Measurements from ENCODE around the gene GFRA1.
A peak's percentile ranks its signal among the peaks of the same experiment; 100 is the strongest.

The GFRA1 gene

DNA sequence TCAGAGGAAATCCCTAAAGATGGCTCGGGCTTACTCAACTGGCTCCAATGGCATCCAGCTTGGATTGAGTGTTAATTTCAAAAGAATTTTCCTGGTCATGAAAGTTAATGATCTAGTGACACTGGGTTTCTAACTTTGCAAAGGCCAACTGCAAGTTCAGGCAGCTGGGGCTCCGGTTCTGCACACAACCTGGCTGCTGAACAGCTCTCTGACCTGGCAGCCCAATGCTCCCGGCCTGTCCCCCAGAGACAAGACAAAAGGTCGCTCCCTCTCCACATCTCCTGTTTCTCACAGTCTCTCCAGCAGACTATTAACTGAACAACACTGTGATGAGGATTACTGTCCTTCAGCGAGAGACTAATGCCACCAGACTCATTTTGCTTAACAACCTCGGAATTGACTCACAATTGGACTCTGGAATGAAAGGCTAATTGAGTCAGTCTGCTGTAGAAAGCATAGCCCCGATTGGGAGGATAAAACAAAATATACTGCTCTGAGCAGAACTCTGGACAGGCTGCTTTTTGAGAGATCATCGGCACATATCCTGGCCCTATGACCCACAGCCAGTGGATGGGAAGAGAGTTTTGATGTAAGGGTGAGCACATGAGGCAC is 174.5 kb downstream of the GFRA1 start:
- DNase-seq: peak; percentile 24

DNA sequence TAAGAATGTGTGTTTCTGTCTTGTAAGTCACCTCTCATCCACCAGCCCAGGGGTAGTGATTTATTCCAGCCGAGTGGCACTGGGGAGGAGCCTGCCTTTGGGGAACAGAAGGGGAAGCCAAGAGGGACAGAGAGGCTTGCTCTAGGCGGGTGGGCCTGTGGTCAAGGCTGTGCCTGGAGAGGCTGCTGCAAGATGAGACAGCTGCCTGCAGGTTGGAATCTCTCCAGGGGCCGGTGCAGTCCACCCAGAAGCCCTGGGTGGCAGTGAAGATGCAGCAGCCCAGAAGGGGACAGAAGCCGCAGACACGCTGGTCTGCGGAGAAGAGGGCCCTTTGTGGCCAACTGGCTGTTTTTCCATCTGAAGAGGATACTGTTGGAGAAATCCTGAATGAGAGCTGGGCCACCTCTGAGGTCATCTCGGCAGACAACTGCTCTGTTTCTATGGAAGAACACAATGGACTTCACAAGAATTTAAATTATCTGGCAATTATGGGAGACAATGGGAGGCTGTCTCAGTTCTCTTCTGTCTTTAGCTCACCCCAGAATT is 175.7 kb downstream of the GFRA1 start:
- DNase-seq: peak; percentile 29

DNA sequence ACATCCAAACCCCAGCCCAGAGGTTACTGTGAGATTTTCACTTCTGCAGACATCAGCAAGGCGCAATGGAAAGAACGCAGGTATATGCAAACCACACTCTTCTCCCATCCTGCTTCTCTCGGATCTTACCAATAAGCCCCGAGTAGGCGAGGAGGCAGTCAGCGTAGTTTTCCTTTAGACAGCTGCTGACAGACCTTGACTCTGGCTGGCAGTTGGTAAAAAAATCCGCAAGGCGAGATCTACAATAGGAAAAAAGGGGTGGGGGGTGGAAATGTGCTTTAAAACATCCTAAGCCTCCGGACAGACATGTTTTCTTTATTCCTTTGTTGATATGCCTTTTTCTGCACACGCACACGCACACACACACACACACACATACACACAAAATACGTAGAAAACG is 176.5 kb downstream of the GFRA1 start:
- DNase-seq: no peak

DNA sequence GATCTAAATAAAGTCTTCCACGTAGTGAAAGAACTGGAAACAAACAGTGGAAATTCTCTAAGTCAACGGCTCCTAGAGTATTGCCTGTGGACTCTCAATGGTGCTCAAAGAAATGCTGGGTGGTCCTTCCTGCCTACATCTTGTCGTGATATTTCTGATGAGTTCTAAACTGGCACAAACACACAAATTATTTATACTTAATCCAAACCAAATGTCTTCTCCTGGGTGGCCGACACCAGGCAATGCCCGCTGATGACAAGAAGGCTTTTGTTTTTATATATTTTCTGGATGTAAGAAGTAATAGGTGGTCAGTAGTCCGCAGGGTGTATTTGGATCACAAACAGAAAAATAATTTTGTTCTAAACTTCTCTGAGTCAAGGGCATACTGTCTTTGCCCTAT is 178.7 kb downstream of the GFRA1 start:
- DNase-seq: no peak

DNA sequence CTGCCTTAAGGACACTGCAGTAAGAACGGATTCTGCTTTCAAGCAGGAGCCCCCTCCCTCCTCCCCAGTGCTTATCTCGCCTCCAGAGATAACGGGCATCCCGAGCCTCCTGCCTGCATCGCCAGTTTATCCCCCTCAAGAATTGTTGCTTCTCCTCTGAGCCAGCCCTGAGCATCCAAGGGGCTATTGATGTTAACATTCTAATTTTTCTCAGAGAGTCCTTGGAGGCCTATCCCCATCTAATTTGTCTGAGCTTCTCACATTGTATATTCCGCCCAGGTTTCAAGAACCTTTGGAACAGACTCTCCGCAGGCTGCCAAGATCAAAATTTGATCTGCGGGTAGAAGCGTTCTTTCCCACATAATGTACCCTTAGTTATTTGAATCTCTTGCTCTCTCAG is 180.0 kb downstream of the GFRA1 start:
- no peak for DNase-seq

DNA sequence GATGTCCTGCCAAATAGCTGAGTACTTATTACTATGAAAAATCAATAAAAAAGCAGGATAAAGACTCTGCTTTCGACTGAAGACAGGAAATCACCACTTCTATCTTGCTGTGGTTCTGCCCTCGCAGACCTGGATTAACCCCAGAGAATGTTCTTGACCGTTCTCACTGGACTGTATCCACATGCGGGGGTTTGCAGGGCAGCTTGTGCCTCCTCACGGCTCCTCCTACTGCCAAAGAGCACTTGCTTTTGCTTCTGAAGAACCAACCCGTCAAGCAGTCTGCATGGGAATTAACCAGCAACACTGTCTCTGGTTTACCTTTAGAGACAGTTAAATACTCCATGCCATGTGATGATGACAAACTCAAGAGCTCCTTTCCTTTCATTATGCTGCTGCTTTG is 184.0 kb downstream of the GFRA1 start:
- DNase-seq: no peak

GRCh38 chr10:116085323-116085722 is 187.7 kb downstream of the GFRA1 start:
- DNase-seq: no peak

DNA sequence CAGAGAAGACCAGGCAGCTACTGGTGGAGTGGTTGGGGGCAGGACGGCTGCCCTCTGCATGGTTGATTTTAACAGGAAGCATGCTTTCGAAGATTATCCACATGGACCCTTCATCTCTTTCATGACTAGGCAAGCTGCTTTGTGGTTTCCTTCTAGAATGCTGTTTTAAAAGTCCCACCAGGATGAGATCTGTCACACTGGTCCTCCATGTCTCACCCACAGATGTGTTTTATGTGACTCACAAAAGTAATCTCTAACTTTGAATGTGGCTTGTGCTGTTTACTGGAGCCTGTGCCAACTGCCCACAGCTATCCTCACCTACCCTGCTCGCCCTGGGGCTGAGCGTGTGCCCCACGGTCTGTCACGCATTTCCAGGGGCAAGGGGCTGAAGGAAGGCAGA is 188.8 kb downstream of the GFRA1 start:
- no peak for DNase-seq

- no peak for DNase-seq
Observed at GRCh38 chr10:116083226-116083762, 189.7 kb downstream of the GFRA1 start.

DNA sequence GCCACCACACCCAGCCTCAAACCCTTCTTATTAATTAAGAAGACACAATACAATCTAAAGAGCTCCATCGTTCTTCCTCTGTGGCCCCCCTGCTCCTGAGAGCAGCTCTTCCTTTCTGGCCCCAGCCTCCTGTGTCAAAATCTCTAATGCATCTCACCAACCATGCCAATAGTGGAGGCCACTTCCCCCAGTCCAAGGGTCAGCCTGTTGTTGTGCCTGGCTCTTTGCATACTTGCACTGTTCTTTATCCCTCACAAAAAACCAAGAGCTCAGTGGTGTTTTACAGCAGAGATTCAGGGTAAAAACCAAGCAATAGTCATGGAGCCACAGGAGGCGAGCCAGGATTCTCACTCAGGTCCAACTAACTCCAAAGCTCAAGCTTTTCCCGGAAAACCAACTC is 190.2 kb downstream of the GFRA1 start:
- DNase-seq: no peak

DNA sequence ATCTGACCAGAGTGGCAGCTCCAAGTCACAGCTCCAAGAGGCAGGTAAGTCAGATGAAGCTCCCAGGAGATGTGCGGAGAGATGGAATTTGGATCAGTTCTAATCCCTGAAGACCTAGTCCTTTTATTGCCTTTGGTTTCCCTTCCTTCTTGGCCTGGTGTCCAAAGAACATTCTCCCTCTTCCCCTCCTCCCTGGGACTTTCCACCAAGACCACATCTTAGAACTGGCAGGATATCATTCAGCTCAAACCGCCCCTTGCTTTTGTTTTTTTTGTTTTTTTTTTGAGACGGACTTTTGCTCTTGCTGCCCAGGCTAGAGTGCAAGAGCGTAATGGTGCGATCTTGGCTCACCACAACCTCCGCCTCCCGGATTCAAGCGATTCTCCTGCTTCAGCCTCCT is 190.8 kb downstream of the GFRA1 start:
- no peak for DNase-seq

DNA sequence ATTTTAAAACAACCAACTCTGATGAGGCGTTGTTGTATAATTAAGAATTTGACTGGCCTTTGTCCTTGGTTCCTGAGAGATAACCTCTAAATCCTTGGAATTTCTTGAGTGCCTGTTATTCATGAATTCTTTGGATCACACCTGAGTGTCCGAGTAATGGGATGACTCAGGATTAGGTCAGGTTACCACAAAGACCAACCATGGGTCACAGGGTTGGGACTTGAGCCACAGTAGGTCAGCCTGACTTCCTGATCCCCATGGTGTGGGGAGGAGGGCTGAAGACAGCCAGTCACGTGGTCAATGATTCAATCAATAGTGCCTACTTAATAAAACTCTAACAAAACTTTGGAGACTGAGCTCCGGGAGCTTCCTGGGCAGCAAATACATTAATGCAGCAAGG is 192.5 kb downstream of the GFRA1 start:
- no peak for DNase-seq

GRCh38 chr10:116079355-116079754 is 193.7 kb downstream of the GFRA1 start:
- no peak for DNase-seq

DNA sequence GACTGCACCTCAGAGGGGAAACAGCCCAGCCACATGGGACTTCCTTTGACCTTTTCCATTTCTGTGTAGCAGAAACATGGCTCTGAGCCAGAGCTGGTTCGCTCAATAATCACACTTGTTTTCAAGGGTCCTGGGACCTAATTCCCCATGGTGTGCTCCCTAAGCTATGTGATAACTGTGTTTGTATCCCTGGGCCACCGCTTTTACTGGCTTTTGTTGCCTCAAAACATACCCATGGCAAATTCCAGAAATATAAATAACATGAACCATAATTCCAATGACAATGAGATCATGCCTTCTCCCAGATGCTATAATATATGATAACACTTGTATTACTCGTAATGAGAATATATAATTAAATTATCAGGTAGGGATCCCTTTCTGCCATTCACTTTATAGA is 196.4 kb downstream of the GFRA1 start:
- peak; percentile 57 for DNase-seq

GRCh38 chr10:116073510-116073909 is 199.5 kb downstream of the GFRA1 start:
- DNase-seq: no peak

GRCh38 chr10:116073001-116073400 is 200.0 kb downstream of the GFRA1 start:
- no peak for DNase-seq

DNA sequence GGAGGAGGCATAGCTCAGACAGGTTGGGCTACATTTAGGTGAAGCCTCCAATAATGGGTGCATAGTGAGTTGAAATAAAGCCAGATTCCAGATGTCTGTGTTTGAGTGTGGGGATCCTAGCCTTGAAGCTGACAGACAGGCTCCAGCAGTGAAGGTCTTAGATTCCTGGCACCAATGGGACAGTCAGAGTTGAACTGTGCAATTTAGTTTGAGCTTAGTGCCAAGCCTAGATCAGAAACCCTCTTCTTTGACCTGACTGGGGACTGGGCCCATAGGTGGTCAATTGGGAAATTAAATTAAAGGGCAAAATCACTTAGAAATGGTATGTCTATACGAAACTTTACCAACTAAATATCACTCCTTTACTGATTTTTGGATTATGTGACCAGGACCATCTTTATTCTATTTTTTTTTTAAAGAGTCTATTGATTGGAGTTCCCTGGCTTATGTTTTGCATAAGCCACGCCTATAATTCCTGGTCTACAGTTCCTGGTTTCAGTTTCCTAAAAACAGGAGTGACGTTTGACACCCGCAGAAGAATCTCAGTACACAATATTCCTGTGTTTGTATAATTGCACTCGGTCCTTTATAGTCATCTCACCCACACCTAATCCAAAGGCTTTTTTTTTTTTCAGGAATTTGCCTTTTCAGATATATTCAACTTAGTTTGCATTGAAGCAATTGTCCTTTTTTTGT is 201.4 kb downstream of the GFRA1 start:
- no peak for DNase-seq

GRCh38 chr10:116070743-116071320 is 202.2 kb downstream of the GFRA1 start:
- DNase-seq: no peak

GRCh38 chr10:116069856-116070255 is 203.2 kb downstream of the GFRA1 start:
- no peak for DNase-seq

GRCh38 chr10:116067825-116068224 is 205.2 kb downstream of the GFRA1 start:
- DNase-seq: no peak

DNA sequence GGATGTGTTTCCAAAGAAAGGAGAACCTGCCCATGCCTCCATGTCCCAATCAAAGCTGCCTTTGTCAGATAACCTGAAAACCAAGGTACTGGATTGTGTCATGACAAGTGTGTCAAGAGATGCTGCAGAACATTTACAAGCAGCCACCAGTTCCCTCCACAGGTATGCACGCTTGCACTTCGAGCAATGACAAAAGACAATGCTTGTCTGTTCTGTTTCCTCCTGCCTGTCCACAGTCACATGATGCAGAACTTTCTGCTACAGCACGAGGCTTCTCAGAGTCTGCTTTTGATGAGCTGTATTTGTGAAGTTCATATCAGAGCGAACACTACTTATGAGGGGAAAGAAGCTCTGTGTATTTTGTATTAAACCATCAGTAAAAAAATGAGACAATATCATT is 209.9 kb downstream of the GFRA1 start:
- no peak for DNase-seq

- DNase-seq: no peak
Observed at GRCh38 chr10:116060864-116061263, 212.1 kb downstream of the GFRA1 start.

DNA sequence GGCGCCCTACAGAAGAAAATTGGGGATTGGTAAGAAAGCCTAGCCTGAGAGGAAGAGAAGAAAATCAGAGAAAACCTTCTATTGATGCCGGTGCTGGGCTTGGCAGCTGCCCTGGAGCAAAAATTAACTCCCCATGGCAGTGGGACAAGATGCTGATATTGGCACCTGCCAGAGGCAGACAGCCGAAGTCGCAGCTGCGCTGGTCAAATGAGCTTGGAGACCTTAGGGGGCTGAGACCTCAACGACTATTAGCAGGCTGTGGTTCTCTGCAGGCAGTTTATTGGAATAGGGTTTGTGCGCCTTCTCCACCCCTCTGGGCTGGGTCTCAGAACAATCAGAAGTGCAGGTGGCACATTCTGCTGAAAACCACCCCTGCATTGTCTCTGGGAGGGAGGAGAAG is 213.7 kb downstream of the GFRA1 start:
- no peak for DNase-seq

Data from fibroblast of skin of scalp (primary cell).